ENCODE results near the gene RBM33. TPM values are rescaled to one million over a fixed set of nuclear protein-coding genes. Genes with fewer than 3 reads are reported as not detected.

RBM33 gene
- total and polyA plus RNA-seq, 9 of the 15 experiments (the other 6 are each of a cell fraction or from before 2014, with no cell fraction given) = 4.4 to 80.7 (median 27.3) TPM

GRCh38 chr7:155644971-155645509 is 579 bp downstream of the RBM33 start (continued):
- TF ChIP-seq MGA (IDR thresholded peaks at IDR 0.05) (0 out of 2 replicates have a peak, but pooled peaks have one; percentile 6), ZNF347 (CRISPR knock-in tag; IDR thresholded peaks at IDR 0.05; ENCODE audit: low read depth) (no peak), NCOR1 (IDR thresholded peaks at IDR 0.05) (no peak; the same call in 1 of the 2 replicates), ZNF232 (CRISPR knock-in tag; IDR thresholded peaks at IDR 0.05) (no peak; the same call in 1 of the 2 replicates), ZNF134 (CRISPR knock-in tag; conservative IDR thresholded peaks at IDR 0.05) (no peak), STAT5B (CRISPR knock-in tag; IDR thresholded peaks at IDR 0.05) (no peak), MTA2 (IDR thresholded peaks at IDR 0.05; ENCODE audit: low read depth) (no peak), ZNF41 (CRISPR knock-in tag; conservative IDR thresholded peaks at IDR 0.05) (no peak), CGGBP1 (CRISPR knock-in tag; IDR thresholded peaks at IDR 0.05) (0 out of 2 replicates have a peak, but pooled peaks have one; percentile 20), RAD51 (IDR thresholded peaks at IDR 0.05; ENCODE audit: borderline replicate concordance, low read depth) (no peak; the same call in 1 of the 2 replicates), ZNF184 (CRISPR knock-in tag; IDR thresholded peaks at IDR 0.05) (no peak), E2F5 (CRISPR knock-in tag; IDR thresholded peaks at IDR 0.05) (no peak), UBTF (IDR thresholded peaks at IDR 0.05; ENCODE audit: borderline replicate concordance in 1 of 2, low read depth in 2 of 2, low read length in 2 of 2) (no peak), LCOR (CRISPR knock-in tag; IDR thresholded peaks at IDR 0.05) (no peak)

All from K562 (cell line).